ENCODE measurements around the gene ALK. TPM values are rescaled to one million over a fixed set of nuclear protein-coding genes. Genes with fewer than 3 reads are reported as not detected.

ALK gene
- total RNA-seq, 3 donors from 2014 or later = not detected

GRCh38 chr2:29166242-29167039 lies 754.9 kb downstream of the ALK start:
- H3K9me3 Mint-ChIP-seq = no peaks in the 10 kb centered on the region
- H3K4me1 Mint-ChIP-seq (ENCODE audit: low read depth) = no peaks in the 10 kb centered on the region
- DNase-seq = no peak
- no peak for ATAC-seq
- H3K4me3 Mint-ChIP-seq = no peak overlapping the region
- no peaks in the 10 kb centered on the region for H3K27me3 Mint-ChIP-seq (ENCODE audit: low read depth)
- H3K36me3 Mint-ChIP-seq (ENCODE audit: insufficient read depth) = peaks cover 35% of the 10 kb centered on the region

DNA sequence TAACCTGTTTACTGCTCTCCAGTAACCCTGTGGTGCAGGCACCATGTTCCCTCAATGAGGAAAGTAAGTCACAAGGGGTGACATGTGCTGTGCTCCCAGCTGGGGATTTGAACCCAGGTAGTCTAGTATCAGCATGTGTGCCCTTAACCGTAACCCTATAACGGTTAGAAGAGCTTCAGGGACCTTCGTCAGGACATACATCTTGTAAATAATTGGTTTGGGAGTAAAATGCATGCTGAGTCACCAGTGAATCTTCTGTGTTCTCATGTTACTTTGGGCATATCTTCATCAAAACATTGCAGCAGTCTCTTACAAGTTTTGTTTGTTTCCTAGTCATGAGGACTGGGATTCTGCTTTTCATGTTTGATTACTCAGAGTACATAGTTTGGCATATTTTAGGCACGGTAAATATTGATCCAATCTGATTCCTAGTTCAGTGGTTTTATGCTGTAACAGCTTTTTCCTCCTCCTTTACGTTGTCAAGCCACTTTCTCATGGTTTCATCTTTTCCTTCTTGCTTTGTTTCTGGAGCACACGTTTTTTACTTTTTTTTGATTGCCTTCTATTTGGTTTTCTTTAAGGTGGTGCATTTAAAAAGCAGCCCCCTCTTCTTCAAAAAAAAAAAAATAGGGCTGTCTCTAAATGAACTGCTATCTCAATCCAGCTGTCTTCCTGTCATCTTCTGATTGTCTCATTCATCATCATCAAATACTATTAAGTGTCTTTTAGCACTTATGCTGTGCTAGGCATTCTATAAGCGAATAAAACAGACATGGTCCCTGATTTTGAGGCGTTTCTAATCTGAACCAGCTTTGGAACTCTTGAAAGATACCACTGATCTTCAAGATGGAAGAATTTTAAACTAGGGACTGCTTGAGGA lies 755.8 kb downstream of the ALK start:
- DNase-seq (no peak), ATAC-seq (no peak)
- no peak overlapping the region for H3K4me3 Mint-ChIP-seq
- H3K4me1 Mint-ChIP-seq (ENCODE audit: low read depth) = no peaks in the 10 kb centered on the region
- H3K27me3 Mint-ChIP-seq (ENCODE audit: low read depth) = no peaks in the 10 kb centered on the region
- peaks cover 38% of the 10 kb centered on the region for H3K36me3 Mint-ChIP-seq (ENCODE audit: insufficient read depth)
- no peaks in the 10 kb centered on the region for H3K9me3 Mint-ChIP-seq

- peaks cover 31% of the 10 kb centered on the region for H3K36me3 Mint-ChIP-seq (ENCODE audit: insufficient read depth)
- no peak overlapping the region for H3K4me3 Mint-ChIP-seq
- H3K4me1 Mint-ChIP-seq (ENCODE audit: low read depth) = no peaks in the 10 kb centered on the region
- no peak for ATAC-seq
- no peak for DNase-seq
- H3K9me3 Mint-ChIP-seq = no peaks in the 10 kb centered on the region
- no peaks in the 10 kb centered on the region for H3K27me3 Mint-ChIP-seq (ENCODE audit: low read depth)
These were observed 757.1 kb downstream of the ALK start for GRCh38 chr2:29164091-29164846.

GRCh38 chr2:29162204-29162928 lies 759.0 kb downstream of the ALK start:
- no peaks in the 10 kb centered on the region for H3K9me3 Mint-ChIP-seq
- H3K4me1 Mint-ChIP-seq (ENCODE audit: low read depth) = no peaks in the 10 kb centered on the region
- H3K4me3 Mint-ChIP-seq = no peak overlapping the region
- DNase-seq = no peak
- ATAC-seq = no peak
- no peaks in the 10 kb centered on the region for H3K27me3 Mint-ChIP-seq (ENCODE audit: low read depth)
- H3K36me3 Mint-ChIP-seq (ENCODE audit: insufficient read depth) = peaks cover 33% of the 10 kb centered on the region

DNA sequence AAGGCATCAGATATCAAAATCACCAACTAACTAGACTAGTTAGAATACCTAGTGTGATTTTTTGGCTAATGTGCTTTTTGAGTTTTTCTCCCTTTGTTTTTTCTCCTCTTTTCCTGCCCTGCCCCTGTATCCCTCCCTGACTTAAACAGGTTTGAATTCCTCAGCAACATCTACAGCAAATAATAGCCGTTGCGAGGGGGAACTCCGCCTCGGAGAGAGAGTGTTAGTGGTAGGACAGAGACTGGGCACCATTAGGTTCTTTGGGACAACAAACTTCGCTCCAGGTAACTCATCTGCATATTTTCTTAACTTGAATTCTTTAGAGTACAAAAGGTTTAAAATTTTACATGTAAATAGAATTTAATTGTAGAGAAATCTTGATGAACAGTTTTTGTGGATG lies 761.2 kb downstream of the ALK start:
- peaks cover 40% of the 10 kb centered on the region for H3K36me3 Mint-ChIP-seq (ENCODE audit: insufficient read depth)
- H3K9me3 Mint-ChIP-seq = no peaks in the 10 kb centered on the region
- no peak for DNase-seq
- no peaks in the 10 kb centered on the region for H3K27me3 Mint-ChIP-seq (ENCODE audit: low read depth)
- no peak for ATAC-seq
- no peaks in the 10 kb centered on the region for H3K4me1 Mint-ChIP-seq (ENCODE audit: low read depth)
- no peak overlapping the region for H3K4me3 Mint-ChIP-seq

GRCh38 chr2:29159125-29159524 lies 762.3 kb downstream of the ALK start:
- no peaks in the 10 kb centered on the region for H3K9me3 Mint-ChIP-seq
- no peak for DNase-seq
- no peak overlapping the region for H3K4me3 Mint-ChIP-seq
- H3K4me1 Mint-ChIP-seq (ENCODE audit: low read depth) = no peaks in the 10 kb centered on the region
- peaks cover 45% of the 10 kb centered on the region for H3K36me3 Mint-ChIP-seq (ENCODE audit: insufficient read depth)
- ATAC-seq = no peak
- H3K27me3 Mint-ChIP-seq (ENCODE audit: low read depth) = no peaks in the 10 kb centered on the region

- Mint-ChIP-seq H3K4me3 (no peak overlapping the region), H3K36me3 (ENCODE audit: insufficient read depth) (peaks cover 48% of the 10 kb centered on the region), H3K9me3 (no peaks in the 10 kb centered on the region), H3K27me3 (ENCODE audit: low read depth) (no peaks in the 10 kb centered on the region), H3K4me1 (ENCODE audit: low read depth) (no peaks in the 10 kb centered on the region)
- DNase-seq (no peak), ATAC-seq (no peak)
These were observed 764.3 kb downstream of the ALK start for GRCh38 chr2:29157131-29157530.

- H3K27me3 Mint-ChIP-seq (ENCODE audit: low read depth) = no peaks in the 10 kb centered on the region
- no peaks in the 10 kb centered on the region for H3K4me1 Mint-ChIP-seq (ENCODE audit: low read depth)
- H3K36me3 Mint-ChIP-seq (ENCODE audit: insufficient read depth) = peaks cover 45% of the 10 kb centered on the region
- no peak overlapping the region for H3K4me3 Mint-ChIP-seq
- no peak for ATAC-seq
- no peaks in the 10 kb centered on the region for H3K9me3 Mint-ChIP-seq
- no peak for DNase-seq
These were observed 765.8 kb downstream of the ALK start for GRCh38 chr2:29155578-29155977.

DNA sequence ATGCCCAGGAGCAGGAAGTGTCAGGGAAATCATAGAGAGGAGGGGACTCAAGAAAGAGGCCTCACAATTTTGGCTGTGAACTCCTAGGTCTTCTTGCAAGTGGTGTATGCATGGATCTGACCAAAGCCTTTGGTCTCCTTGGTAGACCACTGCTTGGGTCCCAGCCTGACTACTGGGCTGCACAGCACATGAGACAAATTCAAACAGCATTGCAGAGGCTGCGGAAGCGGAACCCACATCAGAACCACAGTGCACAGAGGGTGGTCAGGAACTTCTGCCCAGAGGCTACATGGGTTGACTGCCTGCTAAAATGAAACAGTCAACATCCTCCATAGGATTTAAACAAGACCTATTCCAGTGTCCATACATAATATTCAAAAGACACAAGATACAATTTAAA lies 766.8 kb downstream of the ALK start:
- ATAC-seq = no peak
- no peaks in the 10 kb centered on the region for H3K27me3 Mint-ChIP-seq (ENCODE audit: low read depth)
- no peaks in the 10 kb centered on the region for H3K9me3 Mint-ChIP-seq
- no peak for DNase-seq
- H3K4me1 Mint-ChIP-seq (ENCODE audit: low read depth) = no peaks in the 10 kb centered on the region
- peaks cover 42% of the 10 kb centered on the region for H3K36me3 Mint-ChIP-seq (ENCODE audit: insufficient read depth)
- no peak overlapping the region for H3K4me3 Mint-ChIP-seq

DNA sequence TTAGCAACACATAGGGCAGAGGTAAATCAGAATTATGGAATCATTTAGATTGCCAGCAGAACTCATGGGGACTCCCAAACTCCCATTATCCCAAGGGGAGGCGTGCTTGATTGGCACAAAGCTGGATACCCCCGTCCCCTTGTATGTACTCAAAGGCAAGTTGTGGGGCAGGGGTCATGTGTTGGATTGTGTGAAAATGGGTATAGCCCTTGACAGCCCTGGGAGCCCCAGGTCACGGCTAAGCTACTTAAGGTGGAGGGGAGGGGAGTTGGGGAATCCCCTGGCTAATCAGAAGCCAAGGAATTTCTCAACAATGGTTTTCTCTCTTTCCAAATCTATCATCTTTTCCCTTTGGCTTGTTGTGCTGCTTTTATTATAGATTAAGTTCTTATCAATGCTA lies 773.4 kb downstream of the ALK start:
- Mint-ChIP-seq H3K36me3 (ENCODE audit: insufficient read depth) (peaks cover 26% of the 10 kb centered on the region), H3K27me3 (ENCODE audit: low read depth) (no peaks in the 10 kb centered on the region), H3K4me3 (no peak overlapping the region), H3K9me3 (no peaks in the 10 kb centered on the region), H3K4me1 (ENCODE audit: low read depth) (no peaks in the 10 kb centered on the region)
- ATAC-seq = no peak
- no peak for DNase-seq

GRCh38 chr2:29146197-29146596 lies 775.2 kb downstream of the ALK start:
- Mint-ChIP-seq H3K27me3 (ENCODE audit: low read depth) (no peaks in the 10 kb centered on the region), H3K36me3 (ENCODE audit: insufficient read depth) (peaks cover 32% of the 10 kb centered on the region), H3K9me3 (no peaks in the 10 kb centered on the region), H3K4me3 (no peak overlapping the region), H3K4me1 (ENCODE audit: low read depth) (peaks cover 1% of the 10 kb centered on the region)
- no peak for ATAC-seq
- DNase-seq = no peak

- DNase-seq (no peak), ATAC-seq (no peak)
- H3K4me3 Mint-ChIP-seq = no peak overlapping the region
- peaks cover 19% of the 10 kb centered on the region for H3K4me1 Mint-ChIP-seq (ENCODE audit: low read depth)
- H3K9me3 Mint-ChIP-seq = peaks cover 4% of the 10 kb centered on the region
- no peaks in the 10 kb centered on the region for H3K27me3 Mint-ChIP-seq (ENCODE audit: low read depth)
- peaks cover 49% of the 10 kb centered on the region for H3K36me3 Mint-ChIP-seq (ENCODE audit: insufficient read depth)
These were observed 777.7 kb downstream of the ALK start for GRCh38 chr2:29143657-29144056.
